Measurements from ENCODE around the gene DROSHA.

- TF ChIP-seq CTCF (IDR thresholded peaks at IDR 0.05; ENCODE audit: borderline replicate concordance, extremely low read depth, low read length, poor library complexity, severe bottlenecking) (no peak), EZH2 (IDR thresholded peaks at IDR 0.05; ENCODE audit: borderline replicate concordance, low read depth, low read length, severe bottlenecking) (no peak)
Observed at GRCh38 chr5:31449174-31449573, 82.7 kb downstream of the DROSHA start.

All from DND-41 (cell line).